WTC11 (cell line): ENCODE data around the gene FHOD3. TPM values are rescaled to one million over a fixed set of nuclear protein-coding genes. Genes with fewer than 3 reads are reported as not detected.

Source experiments
- ATAC-seq: fragments of 200-7000 bp; cut with Tn5 transposase; 2 replicates; pipeline ENCODE4 v1.10.0; 2021; ENCODE audit warnings: mild to moderate bottlenecking, moderate library complexity
- CTCF ChIA-PET: fragments of 300-600 bp; sonication (Branson Sonifier 250); formaldehyde crosslinking; loops from one replicate; lab custom pipeline; 2021; ENCODE audit warnings: antibody characterized with exemption; lab: Charles Lee
- POLR2A ChIA-PET: fragments of 350-600 bp; sonication (Branson Sonifier 250); formaldehyde crosslinking; loops from one replicate; lab custom pipeline; 2021; ENCODE audit warnings: antibody characterized with exemption; lab: Charles Lee
- DNase-seq: peaks from one replicate; pipeline ENCODE4 v3.0.0; 2021; ENCODE audit warnings: low spot score
- H3K27ac Mint-ChIP-seq: 2 replicates; pipeline ENCODE4 v1.8.0; 2021; ENCODE audit warnings: mixed read lengths
- H3K27me3 Mint-ChIP-seq: 2 replicates; pipeline ENCODE4 v1.8.0; 2021; ENCODE audit warnings: low read depth, mild to moderate bottlenecking, moderate library complexity, mixed read lengths
- H3K36me3 Mint-ChIP-seq: 2 replicates; pipeline ENCODE4 v1.8.0; 2021; ENCODE audit warnings: mixed read lengths
- H3K4me1 Mint-ChIP-seq: 2 replicates; pipeline ENCODE4 v1.8.0; 2022; ENCODE audit warnings: mixed read lengths
- H3K4me3 Mint-ChIP-seq: 2 replicates; pipeline ENCODE4 v1.8.0; 2021; ENCODE audit warnings: mild to moderate bottlenecking, moderate library complexity, mixed read lengths
- H3K9me3 Mint-ChIP-seq: 2 replicates; pipeline ENCODE4 v1.8.0; 2021; ENCODE audit warnings: mixed read lengths
- AR ChIP-seq: fragments of 250-450 bp; sonication (Bioruptor Pico); IDR thresholded peaks from 2 replicates; pipeline ENCODE4 v1.9.0; 2021; ENCODE audit warnings: mild to moderate bottlenecking
- CBFB ChIP-seq: sonication (generic); formaldehyde crosslinking; IDR thresholded peaks from 2 replicates; pipeline ENCODE4 v1.8.1; 2022; ENCODE audit warnings: mild to moderate bottlenecking, low read depth, missing genetic modification reagents
- EMX1 ChIP-seq: fragments of 250-450 bp; sonication (Bioruptor Pico); IDR thresholded peaks from 2 replicates; pipeline ENCODE4 v1.8.0; 2021; ENCODE audit warnings: mild to moderate bottlenecking
- FOXP1 ChIP-seq: sonication (generic); formaldehyde crosslinking; IDR thresholded peaks from 2 replicates; pipeline ENCODE4 v1.8.0; 2022; ENCODE audit warnings: missing genetic modification reagents, mild to moderate bottlenecking, moderate library complexity, borderline replicate concordance
- GABPB1 ChIP-seq: sonication (generic); formaldehyde crosslinking; IDR thresholded peaks from 2 replicates; pipeline ENCODE4 v1.8.1; 2023; ENCODE audit warnings: mild to moderate bottlenecking, missing genetic modification reagents
- GRHL2 ChIP-seq: fragments of 250-450 bp; sonication (Bioruptor Pico); IDR thresholded peaks from 2 replicates; pipeline ENCODE4 v1.8.0; 2022; ENCODE audit warnings: mild to moderate bottlenecking, moderate library complexity; ENCODE audit not compliant: insufficient replicate concordance, severe bottlenecking
- IRF1 ChIP-seq: sonication (generic); formaldehyde crosslinking; IDR thresholded peaks from 2 replicates; pipeline ENCODE4 v1.8.0; 2023; ENCODE audit warnings: missing genetic modification reagents
- NFE2L1 ChIP-seq: sonication (generic); formaldehyde crosslinking; IDR thresholded peaks from 2 replicates; pipeline ENCODE4 v1.8.1; 2023; ENCODE audit warnings: missing genetic modification reagents
- SP1 ChIP-seq: sonication (generic); formaldehyde crosslinking; conservative IDR thresholded peaks from 2 replicates; pipeline ENCODE4 v1.8.1; 2022; ENCODE audit warnings: missing genetic modification reagents
- STAT6 ChIP-seq: sonication (generic); formaldehyde crosslinking; conservative IDR thresholded peaks from 2 replicates; pipeline ENCODE4 v1.8.1; 2023; ENCODE audit warnings: mild to moderate bottlenecking, low read depth, missing genetic modification reagents, moderate library complexity
- TEAD1 ChIP-seq: sonication (generic); formaldehyde crosslinking; IDR thresholded peaks from 2 replicates; pipeline ENCODE4 v1.8.0; 2022; ENCODE audit warnings: mild to moderate bottlenecking, missing genetic modification reagents
- ZBTB21 ChIP-seq: sonication (generic); formaldehyde crosslinking; IDR thresholded peaks from 2 replicates; pipeline ENCODE4 v1.8.1; 2023; ENCODE audit warnings: mild to moderate bottlenecking, missing genetic modification reagents, borderline replicate concordance
- ZBTB43 ChIP-seq: sonication (generic); formaldehyde crosslinking; IDR thresholded peaks from 2 replicates; pipeline ENCODE4 v1.8.1; 2023; ENCODE audit warnings: mild to moderate bottlenecking, missing genetic modification reagents
- ZNF138 ChIP-seq: sonication (generic); formaldehyde crosslinking; conservative IDR thresholded peaks from 2 replicates; pipeline ENCODE4 v1.8.1; 2022; ENCODE audit warnings: mild to moderate bottlenecking, moderate library complexity, missing genetic modification reagents
- ZNF232 ChIP-seq: sonication (generic); formaldehyde crosslinking; IDR thresholded peaks from 2 replicates; pipeline ENCODE4 v1.8.0; 2022; ENCODE audit warnings: mild to moderate bottlenecking, missing genetic modification reagents
- ZNF423 ChIP-seq: fragments of 250-450 bp; sonication (Bioruptor Pico); IDR thresholded peaks from 2 replicates; pipeline ENCODE4 v2.1.2; 2022; ENCODE audit warnings: mild to moderate bottlenecking, moderate library complexity
- ZNF425 ChIP-seq: fragments of 250-450 bp; sonication (Bioruptor Pico); conservative IDR thresholded peaks from 2 replicates; pipeline ENCODE4 v1.9.0; 2021; ENCODE audit warnings: mild to moderate bottlenecking
- ZNF512 ChIP-seq: sonication (generic); formaldehyde crosslinking; IDR thresholded peaks from 2 replicates; pipeline ENCODE4 v1.8.1; 2022; ENCODE audit warnings: missing genetic modification reagents, borderline replicate concordance
- ZSCAN18 ChIP-seq: fragments of 250-450 bp; sonication (Bioruptor Pico); IDR thresholded peaks from 2 replicates; pipeline ENCODE4 v2.1.2; 2022; ENCODE audit warnings: mild to moderate bottlenecking, moderate library complexity
- total RNA-seq: library from RNA; stranded (reverse); gene quantifications from 3 replicates; pipeline ENCODE4 v1.2.3, GENCODE V29; 2021
- TF ChIP-seq, protein P1 (sequence below): sonication (generic); formaldehyde crosslinking; IDR thresholded peaks from 2 replicates; pipeline ENCODE4 v1.8.1; 2023; ENCODE audit warnings: mild to moderate bottlenecking, missing genetic modification reagents

FHOD3 gene
- total RNA-seq, 1 experiment from 2014 or later, result 3.8 TPM

DNA sequence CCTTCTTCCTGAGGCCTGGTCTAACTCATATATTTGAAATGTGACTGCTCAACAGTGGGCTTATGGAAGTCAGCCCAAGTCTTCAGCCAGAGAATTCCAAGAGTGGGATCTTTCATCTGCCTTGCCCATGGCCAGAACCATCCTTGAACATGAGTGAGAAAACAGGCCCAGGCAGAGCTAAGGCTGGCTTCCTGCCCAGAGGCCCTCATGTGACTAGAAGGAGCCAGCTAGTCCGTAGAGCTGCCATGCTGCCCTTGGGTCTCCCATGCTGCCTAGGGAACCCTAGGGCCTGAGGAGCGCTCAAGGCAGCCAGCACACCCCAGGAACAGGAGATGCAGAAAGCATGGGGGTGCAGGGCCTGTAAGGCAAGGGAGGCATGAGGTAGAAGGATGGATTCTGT is 203.6 kb downstream of the FHOD3 start:
- Mint-ChIP-seq H3K9me3 (peaks cover 4% of the 10 kb centered on the region), H3K27ac (no peak overlapping the region), H3K4me3 (no peak overlapping the region), H3K36me3 (no peaks in the 10 kb centered on the region), H3K4me1 (0 out of 2 replicates have a peak, but pooled peaks cover 4% of the 10 kb centered on the region), H3K27me3 (no peaks in the 10 kb centered on the region)
- DNase-seq (no peak), ATAC-seq (no peak)
- ChIA-PET CTCF (interaction anchor here (0.6 kb wide), 1 partner anchor 581 kb away, joined by 3 read pairs; no protein-coding TSS in a partner anchor), POLR2A (no interaction called here)
- no peak for TF ChIP-seq CBFB (CRISPR knock-in tag)
- TF ChIP-seq FOXP1 (CRISPR knock-in tag), result no peak
- no peak for TF ChIP-seq NFE2L1 (CRISPR knock-in tag)
- no peak for TF ChIP-seq ZNF423 (CRISPR knock-in tag)
- TF ChIP-seq, protein P1, sequence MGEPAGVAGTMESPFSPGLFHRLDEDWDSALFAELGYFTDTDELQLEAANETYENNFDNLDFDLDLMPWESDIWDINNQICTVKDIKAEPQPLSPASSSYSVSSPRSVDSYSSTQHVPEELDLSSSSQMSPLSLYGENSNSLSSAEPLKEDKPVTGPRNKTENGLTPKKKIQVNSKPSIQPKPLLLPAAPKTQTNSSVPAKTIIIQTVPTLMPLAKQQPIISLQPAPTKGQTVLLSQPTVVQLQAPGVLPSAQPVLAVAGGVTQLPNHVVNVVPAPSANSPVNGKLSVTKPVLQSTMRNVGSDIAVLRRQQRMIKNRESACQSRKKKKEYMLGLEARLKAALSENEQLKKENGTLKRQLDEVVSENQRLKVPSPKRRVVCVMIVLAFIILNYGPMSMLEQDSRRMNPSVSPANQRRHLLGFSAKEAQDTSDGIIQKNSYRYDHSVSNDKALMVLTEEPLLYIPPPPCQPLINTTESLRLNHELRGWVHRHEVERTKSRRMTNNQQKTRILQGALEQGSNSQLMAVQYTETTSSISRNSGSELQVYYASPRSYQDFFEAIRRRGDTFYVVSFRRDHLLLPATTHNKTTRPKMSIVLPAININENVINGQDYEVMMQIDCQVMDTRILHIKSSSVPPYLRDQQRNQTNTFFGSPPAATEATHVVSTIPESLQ (CRISPR knock-in tag), result no peak
- TF ChIP-seq ZBTB43, result no peak
- no peak for TF ChIP-seq GRHL2 (CRISPR knock-in tag)
- no peak for TF ChIP-seq STAT6 (CRISPR knock-in tag)
- no peak for TF ChIP-seq ZBTB21 (CRISPR knock-in tag)
- no peak for TF ChIP-seq ZNF232 (CRISPR knock-in tag)
- no peak for TF ChIP-seq GABPB1 (CRISPR knock-in tag)
- no peak for TF ChIP-seq TEAD1 (CRISPR knock-in tag)
- TF ChIP-seq ZSCAN18 (CRISPR knock-in tag), result no peak
- TF ChIP-seq EMX1 (CRISPR knock-in tag), result no peak

DNA sequence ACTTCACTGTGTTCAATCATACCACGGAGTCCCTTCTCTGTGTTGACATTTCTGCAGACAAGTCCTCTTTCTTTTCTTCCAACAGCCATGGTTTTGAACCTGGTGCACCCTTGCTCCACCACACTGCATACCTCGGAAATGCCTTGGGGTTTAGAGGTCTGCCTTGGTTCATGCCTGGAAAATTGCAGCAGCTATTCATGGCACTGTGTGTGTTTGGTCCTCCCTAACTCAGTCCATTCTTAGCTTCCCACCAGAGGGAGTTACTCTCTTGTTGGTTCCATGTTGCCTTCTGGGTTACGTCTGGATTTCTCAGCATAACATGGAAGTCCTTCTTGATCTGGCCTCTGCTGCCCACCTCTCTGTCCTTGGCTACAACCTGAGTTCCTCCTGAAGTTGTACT is 206.0 kb downstream of the FHOD3 start:
- H3K27ac Mint-ChIP-seq, result no peak overlapping the region
- no peaks in the 10 kb centered on the region for H3K27me3 Mint-ChIP-seq
- POLR2A ChIA-PET, result no interaction called here
- H3K9me3 Mint-ChIP-seq, result peaks cover 4% of the 10 kb centered on the region
- no peak for DNase-seq
- no peaks in the 10 kb centered on the region for H3K36me3 Mint-ChIP-seq
- 0 out of 2 replicates have a peak, but pooled peaks cover 7% of the 10 kb centered on the region for H3K4me1 Mint-ChIP-seq
- CTCF ChIA-PET, result interaction anchor here (1.0 kb wide), 1 partner anchor 65 kb away, joined by 3 read pairs; no protein-coding TSS in a partner anchor
- H3K4me3 Mint-ChIP-seq, result no peak overlapping the region
- no peak; the same call in 1 of the 2 replicates for ATAC-seq
- TF ChIP-seq AR (CRISPR knock-in tag) (no peak), ZNF423 (CRISPR knock-in tag) (no peak), ZNF232 (CRISPR knock-in tag) (no peak), ZNF425 (CRISPR knock-in tag) (no peak), ZNF512 (CRISPR knock-in tag) (no peak), ZNF138 (CRISPR knock-in tag) (no peak), SP1 (CRISPR knock-in tag) (no peak), IRF1 (no peak)
